NOMO-1 (cell line): ENCODE results near the gene NEDD4.
"Not testable (repeated sequence)": the region's sequence is repeated elsewhere in the genome, so short reads cannot be mapped to it uniquely, and the experiment has no call there.

Experiments
- DNase-seq, 2 experiments: peaks; one replicate each; lab custom pipeline; 2025; ENCODE audit not compliant: unreplicated experiment in 2 of 2; lab: John Stamatoyannopoulos, UW

Gene NEDD4

DNA sequence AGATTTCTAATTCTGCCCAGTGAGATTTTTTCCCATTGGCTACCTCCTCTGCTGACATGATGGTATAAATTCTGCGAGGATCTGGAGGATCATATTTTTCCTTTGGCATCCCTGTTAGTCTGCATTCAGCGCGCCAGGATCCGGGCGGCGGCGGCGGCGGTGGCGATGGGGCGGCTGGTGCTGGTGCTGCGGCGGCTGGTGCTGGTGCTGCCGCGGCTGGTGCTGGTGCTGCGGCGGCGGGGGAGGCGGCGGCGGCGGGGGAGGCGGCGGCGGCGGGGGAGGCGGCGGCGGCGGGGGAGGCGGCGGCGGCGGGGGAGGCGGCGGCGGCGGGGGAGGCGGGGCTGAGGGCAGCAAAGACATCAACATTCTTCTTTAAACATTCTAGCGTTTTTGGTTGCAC is 13.6 kb upstream of the NEDD4 start:
- DNase-seq, result not testable (repeated sequence)

DNA sequence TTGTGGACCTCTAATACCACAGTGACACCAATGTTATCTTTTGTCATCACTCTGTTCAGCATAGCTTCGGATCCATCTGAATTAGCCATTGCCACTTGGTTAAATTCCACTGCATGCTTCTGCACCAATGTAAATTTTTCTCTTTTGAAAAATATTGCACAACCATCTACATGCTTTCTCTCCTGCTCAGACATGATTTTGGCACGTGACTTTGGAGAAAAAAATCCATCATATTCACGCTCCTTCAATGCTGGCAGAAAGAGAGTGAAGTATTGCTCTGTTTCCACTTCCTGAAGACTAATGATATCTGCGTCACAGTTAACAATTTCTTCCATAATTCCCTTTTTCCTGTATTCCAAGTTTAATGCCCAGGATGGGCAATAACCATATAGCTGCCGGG is 13.0 kb upstream of the NEDD4 start:
- DNase-seq, result not testable (repeated sequence)

DNA sequence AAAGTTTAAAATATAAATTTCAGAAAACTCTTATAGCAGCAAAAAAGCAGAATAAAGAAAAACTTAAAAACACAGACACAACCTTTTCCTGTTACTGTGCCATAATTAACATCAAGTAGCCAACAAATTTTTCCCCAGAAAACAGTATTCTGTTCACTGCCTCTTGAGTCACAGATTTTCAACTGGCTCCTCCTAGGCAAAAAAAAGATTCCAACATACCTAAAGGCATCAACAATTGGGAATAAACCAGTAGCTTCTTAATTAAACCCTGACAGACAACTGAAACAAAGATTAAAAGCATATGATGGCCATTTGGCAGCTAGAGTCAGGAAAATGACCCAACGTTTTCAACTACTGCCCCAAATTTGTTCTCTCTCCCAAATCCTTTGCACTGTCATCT is 10.9 kb upstream of the NEDD4 start:
- not testable (repeated sequence) for DNase-seq

DNA sequence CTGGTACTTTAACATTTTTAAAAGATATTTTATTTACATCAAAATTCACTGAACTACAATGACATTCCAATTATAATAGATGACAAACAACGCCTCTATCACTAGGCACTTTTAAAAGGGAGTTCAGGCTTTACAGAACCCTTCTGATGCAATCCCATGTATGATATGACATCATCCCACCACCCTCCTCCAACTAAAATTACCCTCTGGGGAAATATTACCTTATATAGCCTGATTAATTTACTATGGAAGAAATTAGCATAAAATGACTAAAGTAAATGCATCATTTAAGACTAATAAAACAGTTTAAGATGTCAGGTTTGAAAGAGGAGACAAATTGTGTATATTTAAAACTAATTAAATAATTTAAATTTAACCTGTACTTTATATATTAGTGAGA is 10.4 kb upstream of the NEDD4 start:
- DNase-seq, result not testable (repeated sequence)

DNA sequence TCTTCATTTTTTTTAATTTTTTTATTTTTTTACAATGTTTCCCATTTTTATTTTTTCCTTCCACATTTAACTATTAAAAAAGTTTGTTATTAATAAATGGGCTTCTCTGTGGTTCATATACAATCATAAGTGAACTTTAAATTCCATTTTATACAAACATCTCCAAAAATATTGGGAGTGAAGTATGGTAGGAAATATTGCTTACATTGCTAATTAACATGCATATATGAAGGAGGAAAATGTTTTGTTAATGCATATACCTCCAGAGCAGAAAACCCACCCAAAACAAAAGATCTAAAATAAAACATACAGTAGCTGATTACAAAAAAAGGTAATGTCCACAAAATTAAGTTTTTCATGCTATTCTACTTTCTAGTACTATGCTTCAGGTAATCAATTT is 9.9 kb upstream of the NEDD4 start:
- DNase-seq, result not testable (repeated sequence)

DNA sequence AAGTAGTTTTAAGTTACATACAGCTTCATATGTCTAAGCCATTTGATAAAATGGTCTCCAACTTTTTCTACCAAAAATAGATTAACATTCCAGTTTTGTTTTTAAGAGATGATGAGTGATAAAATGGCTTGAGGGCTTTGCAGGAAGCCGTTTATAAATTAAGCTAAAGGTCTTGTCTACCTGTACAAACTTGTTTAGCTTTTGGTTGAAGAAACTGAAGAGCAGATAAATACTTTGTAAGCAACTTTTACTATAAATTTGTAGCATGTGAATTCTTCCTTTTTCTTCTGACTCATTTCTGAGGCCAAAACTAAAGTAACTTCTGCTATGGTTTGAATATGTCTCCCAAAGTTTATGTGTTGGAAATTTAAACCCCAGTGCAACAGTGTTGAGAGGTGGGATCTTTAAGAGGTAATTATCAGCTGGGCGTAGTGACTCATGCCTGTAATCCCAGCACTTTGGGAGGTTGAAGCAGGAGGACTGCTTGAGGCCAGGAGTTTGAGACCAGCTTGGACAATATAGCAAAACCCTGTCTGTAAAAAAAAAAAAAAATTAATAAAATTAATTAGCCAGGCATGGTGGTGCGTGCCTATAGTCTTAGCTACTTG is 8.2 kb upstream of the NEDD4 start:
- no peak for DNase-seq

DNA sequence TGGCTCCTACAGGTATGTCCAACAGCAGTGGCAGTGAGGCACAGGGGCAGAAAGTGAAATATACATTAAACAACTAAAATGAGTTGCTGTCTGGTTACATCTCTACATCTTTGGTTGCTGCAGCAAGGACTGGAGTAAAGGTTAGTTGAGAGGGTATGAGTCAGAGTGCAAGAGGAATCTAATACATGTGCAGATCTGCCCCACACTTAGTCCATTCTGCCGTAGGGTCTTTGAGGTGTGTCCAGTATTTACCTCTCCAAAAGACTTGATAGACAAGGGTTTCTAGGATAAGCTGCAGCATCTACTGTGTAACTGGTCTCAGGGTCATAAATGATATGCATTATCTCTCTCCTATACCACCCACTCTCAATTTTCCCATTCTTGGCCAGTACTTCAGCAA is 6.2 kb upstream of the NEDD4 start:
- DNase-seq, result no peak

DNA sequence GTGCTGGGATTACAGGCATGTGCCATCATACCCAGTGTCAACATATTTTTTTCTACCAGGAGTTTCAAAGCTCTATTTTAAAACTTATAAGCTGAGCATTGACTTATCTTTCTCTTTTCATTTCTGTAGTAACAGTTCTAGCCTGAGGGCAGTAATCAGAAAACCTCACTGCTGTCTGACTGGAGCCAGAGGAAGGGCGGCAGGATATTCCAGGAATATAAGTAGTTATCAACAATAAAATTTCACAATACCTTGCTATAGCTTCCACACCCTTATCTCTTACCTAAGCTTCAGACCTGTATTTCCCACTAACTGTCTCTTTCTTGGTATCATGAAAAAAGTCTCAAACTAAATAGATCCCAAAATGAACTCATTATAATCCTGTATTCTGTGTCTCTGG is 5.1 kb upstream of the NEDD4 start:
- no peak for DNase-seq

DNA sequence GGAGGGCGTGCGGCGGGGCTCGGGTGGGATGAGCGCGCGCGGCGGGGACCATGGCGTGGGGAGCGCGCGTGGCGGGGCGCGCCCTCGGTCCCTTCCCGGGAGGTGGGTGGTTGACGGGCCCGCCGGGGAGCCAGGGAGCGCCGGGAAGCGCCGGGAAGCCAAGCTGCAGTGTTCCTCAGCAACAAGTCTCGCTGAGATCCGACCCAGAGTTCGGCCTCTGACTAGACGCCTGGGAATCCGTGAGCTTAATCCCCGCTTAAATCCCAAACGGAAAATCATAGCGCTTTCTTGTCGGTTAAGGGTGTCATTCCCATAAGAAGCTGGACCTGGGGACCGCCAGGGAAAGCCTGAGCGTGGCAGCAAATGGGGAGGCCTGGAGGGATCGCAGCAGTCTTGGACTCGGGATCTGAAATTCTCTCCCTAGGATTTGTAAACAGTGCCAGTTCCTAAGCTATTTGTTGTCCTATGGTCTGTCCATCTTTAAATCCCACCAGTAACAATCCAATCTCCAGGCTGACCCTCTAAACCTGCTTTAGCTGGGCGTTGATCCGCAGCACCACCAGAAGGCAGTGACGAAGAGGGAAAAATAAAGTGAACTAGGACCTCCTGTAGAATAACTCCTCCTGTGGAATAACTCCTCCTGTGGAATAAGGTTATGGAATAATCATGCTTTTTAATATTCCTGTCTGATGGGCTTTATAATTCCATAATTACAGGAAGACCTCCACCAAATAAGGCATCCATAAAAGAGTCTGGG is 570 bp upstream of the NEDD4 start:
- peak in 1 of 2 experiments; percentile 9 for DNase-seq

DNA sequence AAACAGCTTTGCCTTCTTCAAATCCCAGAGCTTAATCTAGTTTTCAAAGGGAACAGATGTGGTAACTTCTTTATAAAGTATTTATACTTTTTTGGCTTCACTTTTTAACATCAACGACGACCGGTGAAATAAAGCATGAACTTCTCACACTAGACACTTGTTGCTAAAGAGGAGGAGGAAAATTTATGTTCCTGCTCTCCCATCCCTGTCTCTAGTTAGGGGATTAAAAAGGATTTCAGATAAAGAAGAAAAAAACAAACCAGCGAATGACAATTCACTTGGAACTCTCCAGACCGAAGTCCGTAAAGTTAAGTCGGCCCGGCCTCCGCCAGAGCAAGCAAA is 672 bp downstream of the NEDD4 start:
- no peak for DNase-seq

DNA sequence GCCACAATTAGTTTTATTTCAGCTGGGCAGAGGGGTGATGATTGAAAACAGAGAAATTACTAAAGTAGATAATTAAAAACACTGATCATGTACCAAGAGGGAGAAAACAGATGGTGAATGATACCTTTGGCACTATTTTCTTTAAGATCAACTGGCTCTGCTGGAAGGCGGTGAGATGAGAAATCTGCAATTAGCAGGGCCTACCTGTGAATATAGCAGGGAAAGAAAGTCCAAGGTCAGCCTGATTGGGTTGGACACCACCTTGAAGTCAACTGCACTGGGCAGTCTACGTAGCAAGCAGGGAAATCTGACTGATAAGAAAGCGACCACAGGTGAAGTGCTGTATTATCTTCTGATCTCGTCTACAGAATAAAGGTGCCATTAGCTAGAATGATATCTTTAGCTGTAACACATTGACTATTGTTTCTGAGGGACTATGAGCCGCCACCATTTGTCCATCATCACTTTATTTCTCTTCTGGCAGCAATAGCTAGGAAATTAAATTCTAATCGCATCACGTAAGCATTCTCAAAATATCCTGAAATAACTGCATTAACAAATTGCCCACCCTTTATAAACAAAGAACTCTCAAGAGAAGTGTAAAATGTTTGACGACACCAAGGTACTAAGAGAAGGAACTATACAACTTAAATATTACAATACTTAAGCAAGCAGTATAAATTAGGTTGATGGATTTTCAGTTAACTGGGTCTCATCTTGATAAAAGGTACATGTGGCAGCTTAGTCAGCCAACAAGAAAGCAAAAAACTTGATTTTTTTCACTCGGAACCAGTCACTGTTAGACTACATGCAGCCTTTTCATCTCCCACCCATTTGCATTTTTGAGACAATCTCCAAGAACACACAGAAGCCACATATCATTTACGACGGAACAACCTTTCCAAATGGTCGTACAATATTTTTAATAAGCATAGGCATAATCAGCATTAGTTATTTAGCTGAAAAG is 1.3 kb downstream of the NEDD4 start:
- no peak for DNase-seq

DNA sequence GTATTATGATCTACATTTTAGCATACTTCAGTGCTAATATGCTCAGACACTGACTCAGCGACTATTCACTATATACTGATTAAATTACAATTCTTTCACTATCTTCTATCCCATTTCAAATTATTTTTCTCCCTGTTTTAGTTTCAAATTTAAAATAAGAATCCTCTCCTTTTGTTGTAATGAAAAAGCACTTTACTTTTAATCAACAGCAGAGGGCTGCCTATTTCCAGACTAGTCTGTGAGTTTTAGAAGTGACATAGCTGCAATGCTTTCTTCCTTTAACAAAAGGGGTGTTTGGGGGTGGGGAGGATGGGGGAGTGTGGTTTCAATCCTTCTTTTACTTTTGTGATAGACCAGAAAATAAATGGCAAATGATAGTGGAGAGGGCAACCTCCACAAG is 2.4 kb downstream of the NEDD4 start:
- DNase-seq, result no peak

DNA sequence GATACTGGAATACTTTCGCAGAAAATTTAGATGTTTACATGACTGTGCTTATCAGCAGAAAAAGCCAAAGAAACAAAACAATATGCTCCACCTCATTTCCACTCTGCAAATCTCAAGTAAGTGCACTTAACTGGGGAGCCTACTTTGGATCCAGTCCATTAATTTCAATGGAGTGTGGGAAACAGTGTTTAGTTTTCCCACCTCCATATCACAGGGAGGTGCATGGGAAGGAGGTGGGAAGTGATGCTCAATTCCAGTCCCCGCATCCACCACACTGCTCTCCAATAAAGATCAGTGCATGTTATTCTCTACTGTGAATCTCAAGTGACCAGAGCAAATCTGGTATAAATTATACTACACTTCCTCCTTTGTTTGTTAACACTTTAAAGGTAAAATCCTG is 2.9 kb downstream of the NEDD4 start:
- no peak for DNase-seq

DNA sequence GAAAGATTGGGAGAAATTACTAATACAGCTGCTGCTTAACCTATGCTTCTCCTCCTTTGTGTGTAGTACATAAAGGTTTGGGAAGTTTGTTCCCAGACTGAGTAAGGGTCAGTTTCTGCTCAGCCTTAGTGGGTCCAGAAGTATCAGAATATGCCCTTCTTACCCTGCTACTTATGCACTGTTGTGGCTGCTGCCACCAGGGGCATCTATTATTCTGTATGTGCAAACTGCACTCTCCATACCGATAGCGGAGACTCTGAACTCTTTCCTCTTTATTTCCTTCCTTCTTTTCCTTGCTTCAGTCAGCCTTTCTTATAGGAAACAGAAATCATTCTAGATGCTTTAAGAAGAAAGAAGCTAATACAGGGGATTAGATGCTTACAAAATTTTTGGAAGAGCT is 4.0 kb downstream of the NEDD4 start:
- DNase-seq, result no peak

DNA sequence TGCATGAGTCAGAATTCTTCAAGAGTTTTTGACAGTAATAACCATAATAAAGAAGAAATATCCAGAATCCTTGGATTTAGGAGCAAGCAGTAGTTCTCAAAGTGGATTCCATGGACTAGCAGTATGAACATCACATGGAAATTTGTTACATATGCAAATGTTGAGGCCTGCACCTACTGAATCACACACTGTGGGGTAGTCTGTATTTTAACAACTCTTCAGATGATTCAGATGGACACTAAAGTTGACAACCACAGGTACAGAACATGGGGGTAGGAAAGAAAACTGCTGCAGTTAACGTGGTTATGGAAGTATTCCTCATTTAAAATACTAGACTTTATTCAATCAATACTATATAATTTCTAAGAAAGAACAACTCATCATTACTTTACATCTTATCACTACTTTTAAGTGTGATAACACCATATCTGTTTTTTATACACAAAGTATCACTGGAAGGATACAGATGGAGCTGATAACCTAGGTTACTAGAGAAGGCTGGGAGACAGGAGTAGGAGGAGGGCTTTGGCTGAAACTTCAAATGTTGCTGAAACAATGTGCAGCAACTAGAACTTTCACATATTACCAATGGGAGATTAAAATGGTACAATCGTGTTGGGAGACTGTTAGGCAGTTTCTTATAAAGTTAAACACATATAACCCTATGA is 11.7 kb downstream of the NEDD4 start:
- no peak for DNase-seq

DNA sequence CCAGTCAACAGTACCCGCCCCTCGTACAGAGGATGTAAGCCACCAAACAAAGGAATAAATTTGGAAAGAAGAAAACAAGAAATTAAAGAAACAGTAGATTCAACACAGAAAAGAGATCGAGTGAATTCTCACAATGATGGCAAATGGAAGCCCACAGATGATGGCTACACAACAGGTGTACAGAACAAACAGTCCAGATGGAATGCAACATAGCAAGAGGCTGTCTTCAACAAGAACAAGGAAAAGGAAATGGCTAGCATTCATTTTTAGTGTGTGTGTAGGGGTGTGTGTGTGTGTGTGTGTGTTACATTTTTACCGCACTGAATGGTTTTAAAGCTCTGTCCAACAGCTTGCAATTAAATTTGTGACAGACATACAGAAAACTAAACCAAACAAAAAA is 12.9 kb downstream of the NEDD4 start:
- no peak for DNase-seq

DNA sequence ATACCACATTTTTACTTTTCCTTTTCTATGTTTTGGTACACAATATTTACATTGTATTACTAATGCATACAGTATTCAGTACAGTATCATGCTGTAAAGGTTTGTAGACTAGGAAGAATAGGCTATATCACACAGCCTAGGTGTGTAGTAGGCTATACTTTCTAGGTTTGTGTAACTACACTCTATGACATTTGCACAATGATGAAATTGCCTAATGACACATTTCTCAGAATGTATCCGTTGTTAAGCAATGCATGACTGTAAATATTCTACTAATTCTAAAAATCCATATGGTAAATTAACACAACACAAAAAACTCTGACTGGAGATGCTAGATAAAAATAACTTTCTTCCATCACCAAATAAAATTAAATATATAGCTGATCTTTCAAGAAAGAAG is 16.2 kb downstream of the NEDD4 start:
- DNase-seq, result no peak

DNA sequence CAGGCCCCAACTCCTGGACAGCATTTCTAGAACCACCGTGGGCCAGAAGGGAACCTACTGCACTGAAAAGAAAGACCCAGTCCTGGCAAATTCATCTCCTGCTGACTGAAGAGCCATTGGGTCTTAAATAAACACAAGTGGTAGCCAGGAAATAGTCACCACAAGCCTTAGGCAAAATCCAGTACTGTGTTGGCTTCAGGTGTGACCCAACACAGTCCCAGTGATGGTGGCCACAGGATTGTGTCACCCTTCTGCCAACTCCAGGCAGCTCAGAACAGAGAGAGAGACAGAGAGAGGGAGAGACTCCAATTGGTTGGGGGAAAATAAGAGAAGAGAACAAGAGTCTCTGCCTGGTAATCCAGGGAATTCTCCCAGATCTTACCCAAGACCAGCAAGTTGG is 23.1 kb downstream of the NEDD4 start:
- no peak for DNase-seq

DNA sequence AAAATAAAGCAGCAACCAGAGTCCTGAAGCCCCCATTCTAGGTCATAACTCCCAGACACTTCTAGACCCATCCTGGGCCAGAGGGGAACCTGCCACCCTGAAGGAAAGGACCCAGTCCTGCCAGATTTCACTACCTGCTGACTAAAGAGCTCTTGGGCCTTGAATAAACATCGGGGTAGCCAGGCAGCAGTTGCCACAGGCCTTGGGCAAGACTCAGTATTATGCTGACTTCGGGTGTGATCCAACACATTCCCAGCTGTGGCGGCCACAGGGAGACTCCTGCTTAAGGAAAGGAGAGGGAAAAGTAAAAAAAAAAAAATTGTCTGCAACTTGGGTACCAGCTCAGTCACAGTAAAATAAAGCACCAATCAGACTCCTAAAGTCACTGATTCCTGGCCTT is 23.8 kb downstream of the NEDD4 start:
- DNase-seq, result no peak

DNA sequence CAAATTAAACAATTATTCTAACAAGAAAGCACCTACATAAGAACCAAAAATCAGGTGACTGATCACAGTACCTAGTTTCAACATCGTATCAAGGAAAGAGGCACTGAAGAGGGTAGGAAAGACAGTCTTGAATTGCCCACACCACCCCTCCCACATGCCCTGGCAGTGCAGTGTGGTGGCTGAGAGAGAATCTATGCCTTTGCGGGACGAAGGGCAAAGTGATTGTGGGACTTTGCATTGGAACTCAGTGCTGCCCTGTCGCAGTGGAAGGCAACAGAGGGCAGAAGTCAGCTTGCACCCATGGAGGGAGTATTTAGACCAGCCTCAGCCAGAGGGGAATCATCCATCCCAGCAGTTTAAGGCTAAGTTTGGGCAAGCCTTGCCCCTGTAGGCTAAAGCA is 24.5 kb downstream of the NEDD4 start:
- no peak for DNase-seq

DNA sequence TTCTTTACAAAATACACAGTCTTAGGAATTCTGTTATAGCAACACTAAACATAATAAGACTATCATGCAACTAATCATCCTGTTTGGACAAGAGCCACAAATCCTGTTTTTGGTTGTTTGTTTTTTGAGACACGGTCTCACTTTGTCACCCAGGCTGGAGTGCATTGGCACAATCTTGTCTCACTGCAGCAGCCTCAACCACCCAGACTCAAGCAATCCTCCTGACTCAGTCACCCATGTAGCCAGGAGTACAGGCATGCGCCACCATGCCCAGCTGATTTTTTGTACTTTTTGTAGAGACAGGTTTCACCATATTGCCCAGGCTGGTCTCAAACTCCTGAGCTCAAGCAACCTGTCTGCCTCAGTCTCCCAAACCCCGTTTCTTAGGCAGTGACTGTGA is 28.3 kb downstream of the NEDD4 start:
- DNase-seq, result no peak
